Epidermal melanocyte (primary cell): ENCODE measurements around the gene TNS3.

Source experiments
- DNase-seq: peaks from one replicate; pipeline ENCODE4 v3.0.0; 2011; ENCODE audit warnings: low spot score; ENCODE audit not compliant: insufficient read length

TNS3 gene

GRCh38 chr7:47565640-47566250 lies 16.2 kb downstream of the TNS3 start:
- DNase-seq: no peak

- DNase-seq: no peak
Observed at GRCh38 chr7:47563521-47563920, 18.4 kb downstream of the TNS3 start.

DNA sequence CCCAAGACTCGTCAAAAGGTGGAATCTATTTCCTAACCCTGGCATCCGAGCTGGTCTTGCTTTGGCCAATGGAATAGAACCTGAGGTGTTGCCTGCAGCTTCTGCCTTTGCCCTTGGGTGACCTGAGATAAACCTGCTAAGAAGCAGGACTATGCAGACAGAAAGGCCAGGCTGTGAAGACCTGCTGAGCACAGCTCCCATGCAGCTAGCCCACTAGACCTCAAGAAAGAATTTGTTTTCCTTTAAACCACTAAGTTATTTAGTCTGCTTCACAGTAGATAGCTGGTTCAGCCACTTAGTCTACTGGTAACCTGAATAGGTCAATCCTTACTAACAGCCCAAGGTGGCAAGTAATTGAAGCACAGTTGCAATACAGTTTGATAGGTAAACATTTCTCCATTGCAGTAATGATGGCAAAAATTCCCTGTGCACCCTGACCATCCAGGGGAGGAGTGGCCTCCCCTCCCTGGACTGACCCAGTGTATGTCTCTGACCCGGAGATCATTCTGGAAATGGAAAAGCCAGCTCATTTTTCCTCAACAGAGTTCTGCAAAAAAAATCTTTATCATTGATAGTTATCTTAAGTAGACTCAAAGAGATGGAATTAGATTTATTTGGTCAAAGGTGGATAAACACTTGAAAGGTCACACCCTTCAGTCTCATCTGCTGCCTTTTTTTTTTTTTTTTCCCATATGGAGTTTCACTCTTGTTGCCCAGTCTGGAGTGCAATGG lies 20.0 kb downstream of the TNS3 start:
- no peak for DNase-seq

DNA sequence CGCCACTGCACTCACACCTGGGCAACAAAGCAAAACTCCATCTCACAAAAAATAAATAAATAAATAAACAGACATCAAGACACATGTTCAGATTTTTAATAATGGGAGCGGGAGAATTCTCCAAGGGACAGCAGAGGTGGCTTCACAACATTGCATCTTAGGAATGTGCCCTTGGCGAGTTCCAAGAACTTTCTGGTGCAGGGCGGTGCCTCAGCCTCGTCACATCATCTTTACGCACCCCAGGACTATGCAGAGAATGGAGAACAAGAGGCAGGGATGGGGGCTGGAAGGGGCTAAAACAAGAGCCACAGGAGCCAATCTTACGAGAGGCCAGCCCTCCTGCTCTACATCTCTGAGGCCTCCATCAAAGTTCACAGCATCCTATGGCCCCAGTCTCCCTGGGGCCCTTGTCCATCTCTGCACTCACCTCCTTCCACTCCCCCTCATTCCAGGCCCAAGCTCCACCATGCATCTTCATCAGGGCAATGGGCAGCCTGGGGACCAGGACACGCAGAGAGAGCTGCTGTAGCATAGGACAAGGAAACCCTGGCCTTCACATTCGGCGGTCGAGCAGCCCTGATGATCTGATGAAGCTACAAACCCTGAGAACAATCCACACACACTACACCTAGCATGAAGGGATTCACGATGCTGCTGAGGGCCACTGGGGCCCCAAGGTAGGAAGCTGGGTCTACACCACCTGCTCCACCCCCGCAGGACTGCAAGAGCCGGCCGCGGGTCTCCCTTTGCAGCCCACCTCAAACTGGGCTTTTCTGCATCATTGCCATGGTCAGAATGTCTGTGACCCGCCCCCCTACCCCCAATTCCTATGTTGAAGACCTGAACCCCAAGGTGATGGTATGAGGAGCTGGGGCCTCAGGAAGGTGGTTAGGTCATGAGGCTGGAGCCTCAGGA lies 22.3 kb downstream of the TNS3 start:
- no peak for DNase-seq

DNA sequence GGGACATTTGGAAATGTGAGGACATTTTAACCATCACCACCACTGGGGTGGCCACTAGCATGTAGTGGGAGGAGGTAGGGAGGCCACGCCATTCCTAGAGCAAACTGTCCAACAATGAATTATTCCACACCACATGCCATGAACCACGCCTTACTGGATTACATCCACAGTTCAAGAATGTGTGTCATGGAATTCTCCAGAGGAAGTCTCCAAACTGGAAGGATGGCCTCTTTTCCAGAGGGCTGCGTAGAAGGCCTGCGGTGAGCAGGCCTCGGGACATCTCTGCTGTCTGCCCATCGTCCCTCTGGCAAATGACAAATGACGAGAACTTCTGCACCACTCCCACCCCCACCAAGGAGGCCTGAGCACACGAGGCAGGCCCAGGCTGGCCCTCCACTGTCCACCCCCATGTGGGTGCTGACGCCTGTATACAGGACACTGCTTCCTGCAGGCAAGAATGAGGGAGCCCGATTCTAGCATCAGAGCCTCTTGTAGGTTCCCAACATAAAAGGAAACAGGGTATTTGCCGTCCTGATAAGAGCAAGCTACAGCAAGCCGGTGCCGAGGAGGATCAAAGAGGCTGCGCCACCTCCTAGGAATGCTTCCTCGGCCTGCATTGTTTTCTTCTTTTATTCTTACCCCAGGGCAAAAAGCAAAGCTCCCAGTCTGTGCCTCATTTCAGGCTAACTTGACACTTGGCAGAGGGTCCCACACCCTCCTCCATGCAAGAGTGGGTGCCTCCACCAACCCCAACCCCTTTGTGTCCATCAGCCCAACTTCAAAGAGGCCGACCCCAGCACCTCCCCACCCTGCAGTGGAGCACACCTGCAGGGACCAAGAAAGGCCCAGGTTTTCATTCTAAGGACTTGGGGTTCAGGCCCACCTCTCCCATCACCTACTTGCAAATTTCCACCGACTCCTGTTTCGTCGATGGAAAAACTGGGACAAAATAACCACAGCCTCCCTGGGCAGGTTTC lies 23.9 kb downstream of the TNS3 start:
- DNase-seq: no peak

GRCh38 chr7:47557317-47557693 lies 24.6 kb downstream of the TNS3 start:
- no peak for DNase-seq

- DNase-seq: no peak
Observed at GRCh38 chr7:47556511-47557180, 25.3 kb downstream of the TNS3 start.

GRCh38 chr7:47553309-47553708 lies 28.6 kb downstream of the TNS3 start:
- DNase-seq: no peak

GRCh38 chr7:47552621-47553020 lies 29.3 kb downstream of the TNS3 start:
- no peak for DNase-seq

GRCh38 chr7:47551668-47552440 lies 30.1 kb downstream of the TNS3 start:
- DNase-seq: no peak

DNA sequence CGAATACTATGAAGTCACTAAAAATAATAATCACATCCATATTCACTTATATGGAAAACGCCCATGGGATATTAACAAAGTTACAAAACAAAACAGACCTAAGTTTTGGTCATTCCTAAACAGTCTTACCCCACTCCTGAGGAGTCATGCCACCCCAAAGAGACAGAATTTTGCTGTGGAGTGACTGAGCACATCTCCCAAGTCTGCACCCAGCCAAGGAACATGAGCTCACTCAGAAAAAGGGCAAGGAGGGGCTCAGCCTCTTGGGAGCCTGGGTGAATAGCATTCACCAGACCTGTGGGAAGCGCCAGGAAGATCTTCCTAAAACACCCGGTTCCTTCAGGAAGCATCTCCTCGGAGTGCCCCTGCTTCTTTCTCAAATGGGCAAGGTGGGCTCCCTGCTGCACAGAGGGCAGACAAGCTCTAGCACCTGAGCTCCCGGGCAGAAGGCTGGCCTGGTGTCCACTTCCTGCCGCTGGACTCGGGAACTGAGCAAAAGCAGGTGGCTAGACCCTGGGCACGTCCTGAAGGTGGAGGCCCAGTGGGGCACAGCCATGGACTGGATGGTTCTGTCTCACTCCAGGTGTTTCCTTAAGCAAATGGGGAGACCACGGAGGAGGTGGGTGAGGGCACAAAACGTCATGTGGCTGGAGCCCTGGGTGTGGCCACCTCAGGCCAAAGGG lies 31.0 kb downstream of the TNS3 start:
- no peak for DNase-seq

DNA sequence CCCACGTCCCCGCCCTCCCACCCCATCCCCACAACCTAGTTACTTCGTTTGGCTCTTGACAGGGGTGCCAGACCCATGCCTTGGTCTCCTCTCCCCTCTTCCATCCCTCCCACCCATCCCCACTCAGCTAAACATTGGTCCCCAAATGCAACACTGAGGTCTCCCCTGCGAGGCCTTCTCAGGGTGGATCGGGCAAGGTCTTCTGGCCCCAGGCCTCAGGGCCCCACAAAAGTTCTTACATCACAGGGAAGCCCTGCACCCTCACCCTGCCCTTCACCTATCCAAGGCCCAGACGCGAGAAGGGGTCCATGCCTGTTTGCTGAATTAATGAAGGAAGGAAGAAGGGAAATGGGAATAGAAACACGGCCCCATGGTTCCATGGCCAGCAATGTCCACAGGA lies 32.0 kb downstream of the TNS3 start:
- no peak for DNase-seq

- DNase-seq: no peak
Observed at GRCh38 chr7:47549397-47549796, 32.5 kb downstream of the TNS3 start.

- DNase-seq: no peak
Observed at GRCh38 chr7:47548546-47548945, 33.4 kb downstream of the TNS3 start.

DNA sequence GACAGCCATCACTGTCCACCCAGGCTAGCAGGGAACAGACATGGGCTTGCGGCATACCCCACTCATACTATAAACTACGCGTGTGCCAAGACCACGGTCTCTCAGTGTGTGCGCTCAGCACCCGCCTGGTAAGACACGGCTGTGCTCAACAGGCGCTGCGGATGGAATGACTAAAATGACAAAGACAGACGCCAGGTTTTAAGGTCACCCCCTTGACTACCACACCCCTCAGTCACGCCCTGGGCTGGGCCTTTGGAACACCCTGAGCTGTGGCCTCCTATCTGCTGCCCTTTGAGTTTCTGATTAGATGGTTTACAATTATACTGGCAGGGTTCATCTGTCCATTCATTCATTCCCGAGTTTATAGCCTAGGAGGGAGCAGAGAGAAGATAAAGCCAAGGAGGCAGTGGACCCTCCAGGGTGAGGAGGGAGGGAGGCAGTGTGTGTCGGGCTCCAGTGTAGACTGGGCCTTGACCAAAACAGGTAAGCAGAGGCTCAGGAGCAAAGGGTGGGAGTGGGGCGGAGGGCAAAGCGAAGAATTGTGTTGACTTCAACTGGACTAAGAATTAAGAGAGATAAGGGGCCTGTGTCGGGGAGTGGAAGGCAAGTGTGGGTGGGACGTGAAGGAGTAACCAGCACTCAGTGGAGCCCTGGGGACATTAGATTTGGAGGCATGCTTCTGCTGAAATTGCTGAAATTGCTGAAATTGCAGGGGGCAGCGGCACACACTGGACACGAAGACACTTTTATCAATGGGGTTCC lies 35.0 kb downstream of the TNS3 start:
- no peak for DNase-seq

- DNase-seq: no peak
Observed at GRCh38 chr7:47546171-47546570, 35.7 kb downstream of the TNS3 start.

DNA sequence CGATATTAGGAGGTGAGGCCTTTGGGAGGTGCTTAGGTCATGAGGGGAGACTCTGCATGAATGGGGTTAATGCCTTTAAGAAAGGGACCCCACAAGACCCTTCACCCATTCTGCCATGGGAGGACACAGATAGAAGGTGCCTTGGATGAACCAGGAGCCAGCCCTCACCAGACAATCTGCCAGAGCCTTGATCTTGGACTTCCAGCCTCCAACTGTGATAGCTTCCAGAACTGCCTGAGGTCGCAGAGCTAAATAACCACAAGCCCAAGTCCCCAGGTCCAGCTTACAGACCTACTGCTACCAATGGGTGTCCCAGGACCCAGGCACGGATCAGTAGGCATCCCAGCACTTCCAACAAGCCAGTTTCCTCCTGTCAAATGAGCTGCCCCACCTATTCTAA lies 37.5 kb downstream of the TNS3 start:
- no peak for DNase-seq

GRCh38 chr7:47543714-47544113 lies 38.2 kb downstream of the TNS3 start:
- DNase-seq: no peak
